Lung (tissue), 12 donors: Measurements from ENCODE around the gene PLPP3. TPM values are rescaled to one million over a fixed set of nuclear protein-coding genes. Genes with fewer than 3 reads are reported as not detected.

Source experiments
- ATAC-seq: fragments of 200-7000 bp; cut with Tn5 transposase; one replicate; pipeline ENCODE4 v1.9.1; 2020; ENCODE audit warnings: moderate number of reproducible peaks; ENCODE audit not compliant: insufficient read depth, low FRiP score
- DNase-seq, 3 donors: peaks; one replicate each; pipeline ENCODE4 v3.0.0-alpha.2; 2013 to 2017
- H3K27ac ChIP-seq, 2 donors: one replicate each; pipeline ENCODE4 v1.5.1; 2013; ENCODE audit warnings: mild to moderate bottlenecking in 2 of 2, moderate library complexity in 2 of 2, control low read depth in 1 of 2, inconsistent platforms in 1 of 2, low read depth in 1 of 2, low read length in 1 of 2
- H3K27me3 ChIP-seq, 3 donors: one replicate each; pipeline ENCODE4 v1.5.1; 2013; ENCODE audit warnings: low read length in 2 of 3; ENCODE audit not compliant: control insufficient read depth in 3 of 3, insufficient read depth in 3 of 3
- H3K36me3 ChIP-seq, 4 donors: one replicate each; pipeline ENCODE4 v1.5.1; 2013; ENCODE audit warnings: low read length in 4 of 4, mild to moderate bottlenecking in 1 of 4, moderate library complexity in 1 of 4; ENCODE audit not compliant: control insufficient read depth in 4 of 4, insufficient read depth in 4 of 4
- H3K4me1 ChIP-seq, 5 donors: one replicate each; pipeline ENCODE4 v1.5.1; 2013; ENCODE audit warnings: low read length in 5 of 5, mild to moderate bottlenecking in 2 of 5, moderate library complexity in 1 of 5; ENCODE audit not compliant: control insufficient read depth in 5 of 5, insufficient read depth in 5 of 5
- H3K4me3 ChIP-seq: one replicate; pipeline ENCODE4 v1.5.1; 2013; ENCODE audit warnings: mild to moderate bottlenecking, control low read depth, moderate library complexity
- H3K9ac ChIP-seq, 2 donors: one replicate each; pipeline ENCODE4 v1.5.1; 2013; ENCODE audit warnings: low read length in 2 of 2, control low read depth in 1 of 2; ENCODE audit not compliant: insufficient read depth in 1 of 2
- H3K9me3 ChIP-seq, 4 donors: one replicate each; pipeline ENCODE4 v1.5.1; 2013; ENCODE audit warnings: low read length in 3 of 4, mild to moderate bottlenecking in 1 of 4, moderate library complexity in 1 of 4; ENCODE audit not compliant: control insufficient read depth in 4 of 4, insufficient read depth in 3 of 4
- CTCF ChIP-seq: IDR thresholded peaks from 2 replicates; pipeline ENCODE4 v1.5.1; 2012; ENCODE audit warnings: mild to moderate bottlenecking; ENCODE audit errors: control extremely low read depth, extremely low read depth
- WGBS, 2 donors: extraction: QIAGEN DNeasy Blood & Tissue Kit; methylation state at CpG; one replicate each; pipeline ENCODE4 v1.1.7; 2013; 5-methylcytosine and 5-hydroxymethylcytosine counted together
- polyA plus RNA-seq, 2 donors: library from polyadenylated mRNA; stranded (reverse); fragments of 200-250 nt; gene quantifications; one replicate each; pipeline ENCODE4 v1.2.1, GENCODE V29; 2013
- total RNA-seq, 2 donors: library from RNA; depleted of rRNA in 1 of 2; stranded (reverse); fragments of >200 nt in 1 of 2; gene quantifications; one replicate each; pipeline ENCODE4 v1.2.1, GENCODE V29; 2014 to 2021
- donor health status: control.
- donor health status: control.
- donor health status: Bipolar disorder and iron deficiency.
- donor health status: healthy.
- donor health status: DM: yes; HTN: yes; CAD: no.

PLPP3 gene
- total and polyA plus RNA-seq, 4 donors = 8.6 to 121 (median 112) TPM

- H3K4me3 ChIP-seq = no peak overlapping the region
- H3K9ac ChIP-seq = no peak overlapping the region
- ATAC-seq = no peak
- 29 to 36% methylated on average over 2 of the region's 2 CpGs for WGBS, 2 donors
- peak in 1 of 3 donors; percentile 40 for DNase-seq
- H3K27ac ChIP-seq = peak overlapping the region; percentile 63 to 66
- peaks cover 6 to 15% (median 10%) of the 10 kb centered on the region in 4 donors for H3K36me3 ChIP-seq
- H3K9me3 ChIP-seq = peaks cover 0 to 1% (median 0%) of the 10 kb centered on the region in 4 donors
- no peaks in the 10 kb centered on the region for H3K27me3 ChIP-seq
- peaks cover 5 to 70% (median 50%) of the 10 kb centered on the region in 5 donors for H3K4me1 ChIP-seq
- no peak for TF ChIP-seq CTCF
These were observed 38.9 kb downstream of the PLPP3 start for GRCh38 chr1:56540467-56540866.

- Histone ChIP-seq H3K9me3 (peaks cover 0 to 1% (median 0%) of the 10 kb centered on the region in 4 donors), H3K9ac (no peak overlapping the region), H3K4me3 (no peak overlapping the region), H3K36me3 (peaks cover 6 to 22% (median 13%) of the 10 kb centered on the region in 4 donors), H3K27me3 (no peaks in the 10 kb centered on the region), H3K4me1 (peaks cover 5 to 74% (median 44%) of the 10 kb centered on the region in 5 donors), H3K27ac (peak overlapping the region in 1 of 2 donors; percentile 72)
- TF ChIP-seq CTCF = no peak
- DNase-seq = peak; percentile 86 to 99 (median 99)
- WGBS, 2 donors = 54 to 69% methylated on average over 2 of the region's 2 CpGs
- ATAC-seq = no peak
These were observed 39.8 kb downstream of the PLPP3 start for GRCh38 chr1:56539520-56539931.

- no peak overlapping the region for H3K9ac ChIP-seq
- no peak for TF ChIP-seq CTCF
- H3K4me1 ChIP-seq = peaks cover 5 to 73% (median 44%) of the 10 kb centered on the region in 5 donors
- no peak overlapping the region for H3K27ac ChIP-seq
- ATAC-seq = no peak
- DNase-seq = peak in 1 of 3 donors; percentile 47
- 65 to 74% methylated on average over 3 of the region's 3 CpGs for WGBS, 2 donors
- H3K36me3 ChIP-seq = peaks cover 10 to 32% (median 17%) of the 10 kb centered on the region in 4 donors
- peaks cover 0 to 1% (median 0%) of the 10 kb centered on the region in 4 donors for H3K9me3 ChIP-seq
- no peak overlapping the region for H3K4me3 ChIP-seq
- H3K27me3 ChIP-seq = no peaks in the 10 kb centered on the region
These were observed 40.8 kb downstream of the PLPP3 start for GRCh38 chr1:56538532-56538931.

- no peak for TF ChIP-seq CTCF
- peaks cover 7 to 77% (median 47%) of the 10 kb centered on the region in 5 donors for H3K4me1 ChIP-seq
- peaks cover 0 to 1% (median 0%) of the 10 kb centered on the region in 4 donors for H3K9me3 ChIP-seq
- ATAC-seq (no peak), DNase-seq (no peak)
- no peak overlapping the region for H3K9ac ChIP-seq
- H3K27me3 ChIP-seq = no peaks in the 10 kb centered on the region
- H3K27ac ChIP-seq = peak overlapping the region in 1 of 2 donors; percentile 11
- no peak overlapping the region for H3K4me3 ChIP-seq
- H3K36me3 ChIP-seq = peaks cover 10 to 37% (median 21%) of the 10 kb centered on the region in 4 donors
- WGBS, 2 donors = 98 to 100% methylated on average over 1 of the region's 1 CpG
These were observed 41.7 kb downstream of the PLPP3 start for GRCh38 chr1:56537660-56538059.
